HEK293 (cell line): ENCODE results near the gene EIF5A2.

ENCODE experiments used
- CTCF ChIA-PET: fragments of 350-600 bp; formaldehyde crosslinking; extraction: SDS; loops from one replicate; lab custom pipeline; 2021; ENCODE audit warnings: antibody characterized with exemption; lab: Yijun Ruan, JAX
- POLR2A ChIA-PET: fragments of 300-600 bp; formaldehyde crosslinking; extraction: SDS; loops from one replicate; lab custom pipeline; 2020; ENCODE audit warnings: antibody characterized with exemption, inconsistent platforms; lab: Yijun Ruan, JAX
- H3K27ac ChIP-seq: fragments of 200-500 bp; sonication (Bioruptor generic); 2 replicates; pipeline ENCODE4 v1.5.1; 2014; ENCODE audit warnings: low read depth, low read length, control low read depth, inconsistent platforms; ENCODE audit errors: extremely low read depth
- H3K36me3 ChIP-seq, 2 experiments: fragments of 200-500 bp in 1 of 2; sonication (Bioruptor generic) in 1 of 2; 1 replicate in 1 of 2; 2 replicates in 1 of 2; pipeline ENCODE4 v1.5.1; 2014 to 2017; ENCODE audit warnings: inconsistent platforms in 2 of 2, low read length in 2 of 2; ENCODE audit not compliant: control insufficient read depth in 2 of 2, insufficient read depth in 1 of 2
- H3K4me1 ChIP-seq: fragments of 200-500 bp; sonication (Bioruptor generic); 2 replicates; pipeline ENCODE4 v1.5.1; 2014; ENCODE audit warnings: mild to moderate bottlenecking, low read length, inconsistent platforms; ENCODE audit not compliant: control insufficient read depth, insufficient read depth
- H3K4me3 ChIP-seq: 2 replicates; pipeline ENCODE4 v1.5.1; 2011; ENCODE audit warnings: low read depth, mild to moderate bottlenecking, control low read depth, low read length, moderate library complexity
- H3K9me3 ChIP-seq: fragments of 200-500 bp; sonication (Bioruptor generic); 2 replicates; pipeline ENCODE4 v1.5.1; 2014; ENCODE audit warnings: low read depth, low read length, inconsistent platforms; ENCODE audit not compliant: control insufficient read depth, insufficient read depth
- BCL6B ChIP-seq: fragments of 450-650 bp; formaldehyde crosslinking; IDR thresholded peaks from 2 replicates; pipeline ENCODE4 v1.5.1; 2017; ENCODE audit warnings: missing biosample characterization, missing genetic modification characterization
- KLF1 ChIP-seq: fragments of 450-650 bp; formaldehyde crosslinking; IDR thresholded peaks from 2 replicates; pipeline ENCODE4 v1.5.1; 2016; ENCODE audit warnings: missing biosample characterization, missing genetic modification characterization
- KLF7 ChIP-seq: fragments of 450-650 bp; formaldehyde crosslinking; IDR thresholded peaks from 2 replicates; pipeline ENCODE4 v1.5.1; 2016; ENCODE audit warnings: missing biosample characterization, missing genetic modification characterization, borderline replicate concordance
- OVOL3 ChIP-seq: fragments of 450-650 bp; formaldehyde crosslinking; IDR thresholded peaks from 2 replicates; pipeline ENCODE4 v1.5.1; 2016; ENCODE audit warnings: missing biosample characterization, missing genetic modification characterization
- SP3 ChIP-seq: fragments of 450-650 bp; formaldehyde crosslinking; IDR thresholded peaks from 2 replicates; pipeline ENCODE4 v1.5.1; 2016; ENCODE audit warnings: missing biosample characterization, missing genetic modification characterization
- ZBTB26 ChIP-seq: fragments of 450-650 bp; formaldehyde crosslinking; optimal IDR thresholded peaks from 2 replicates; pipeline ENCODE3; 2016; ENCODE audit warnings: missing biosample characterization, mild to moderate bottlenecking, missing genetic modification characterization
- ZFHX2 ChIP-seq: fragments of 450-650 bp; formaldehyde crosslinking; conservative IDR thresholded peaks from 2 replicates; pipeline ENCODE4 v1.5.1; 2016; ENCODE audit warnings: missing biosample characterization, missing genetic modification characterization
- ZFP37 ChIP-seq: fragments of 450-650 bp; formaldehyde crosslinking; IDR thresholded peaks from 2 replicates; pipeline ENCODE4 v1.5.1; 2016; ENCODE audit warnings: missing biosample characterization, missing genetic modification characterization
- ZNF121 ChIP-seq: fragments of 450-650 bp; formaldehyde crosslinking; IDR thresholded peaks from 2 replicates; pipeline ENCODE4 v1.5.1; 2016; ENCODE audit warnings: missing biosample characterization, missing genetic modification characterization
- ZNF132 ChIP-seq: fragments of 450-650 bp; formaldehyde crosslinking; IDR thresholded peaks from 2 replicates; pipeline ENCODE4 v1.5.1; 2017; ENCODE audit warnings: missing biosample characterization, missing genetic modification characterization, borderline replicate concordance
- ZNF148 ChIP-seq: fragments of 450-650 bp; formaldehyde crosslinking; IDR thresholded peaks from 2 replicates; pipeline ENCODE4 v1.5.0; 2017; ENCODE audit warnings: missing biosample characterization, missing genetic modification characterization, borderline replicate concordance
- ZNF18 ChIP-seq: fragments of 450-650 bp; formaldehyde crosslinking; IDR thresholded peaks from 2 replicates; pipeline ENCODE4 v1.5.1; 2016; ENCODE audit warnings: missing biosample characterization, missing genetic modification characterization
- ZNF280C ChIP-seq: fragments of 450-650 bp; formaldehyde crosslinking; IDR thresholded peaks from 2 replicates; pipeline ENCODE4 v1.5.1; 2016; ENCODE audit warnings: missing biosample characterization, missing genetic modification characterization
- ZNF350 ChIP-seq: fragments of 450-650 bp; formaldehyde crosslinking; IDR thresholded peaks from 2 replicates; pipeline ENCODE4 v1.5.0; 2017; ENCODE audit warnings: missing biosample characterization, mild to moderate bottlenecking, missing genetic modification characterization
- ZNF529 ChIP-seq: fragments of 450-650 bp; formaldehyde crosslinking; IDR thresholded peaks from 2 replicates; pipeline ENCODE4 v1.5.1; 2017; ENCODE audit warnings: missing genetic modification characterization, missing biosample characterization; ENCODE audit not compliant: insufficient replicate concordance
- ZNF560 ChIP-seq: fragments of 450-650 bp; formaldehyde crosslinking; IDR thresholded peaks from 2 replicates; pipeline ENCODE4 v1.5.1; 2017; ENCODE audit warnings: missing biosample characterization, missing genetic modification characterization, borderline replicate concordance
- ZNF658 ChIP-seq: fragments of 450-650 bp; formaldehyde crosslinking; IDR thresholded peaks from 2 replicates; pipeline ENCODE4; 2016; ENCODE audit warnings: missing biosample characterization, missing genetic modification characterization
- ZNF830 ChIP-seq: fragments of 450-650 bp; IDR thresholded peaks from 2 replicates; pipeline ENCODE4 v1.5.0; 2018; ENCODE audit warnings: missing biosample characterization, missing genetic modification characterization, low read depth, mild to moderate bottlenecking, moderate library complexity

Gene EIF5A2

GRCh38 chr3:170907637-170908234, 701 bp downstream of the EIF5A2 start:
- Histone ChIP-seq H3K9me3 (no peaks in the 10 kb centered on the region), H3K4me3 (peak overlapping the region; percentile 79)
- POLR2A ChIA-PET = interaction anchor here (1.0 to 1.3 kb wide), 2 partner anchors 38 to 39 kb away, joined by 3 to 4 read pairs; partner anchors contain the start of gene RPL22L1
- no peak for TF ChIP-seq ZNF560 (tag by site-specific recombination)
- no peak for TF ChIP-seq ZNF830 (tag by site-specific recombination)
- TF ChIP-seq ZNF280C = no peak
- TF ChIP-seq KLF7 (tag by site-specific recombination) = no peak
- peak; percentile 81 for TF ChIP-seq ZNF121 (tag by site-specific recombination)
- no peak for TF ChIP-seq ZNF529 (tag by site-specific recombination)
- TF ChIP-seq ZNF132 = no peak
- no peak for TF ChIP-seq ZFP37 (tag by site-specific recombination)
- TF ChIP-seq BCL6B (tag by site-specific recombination) = no peak
- TF ChIP-seq, all 188 proteins: peak for 1
- Histone ChIP-seq H3K27ac (no peak overlapping the region; the same call in 1 of the 2 replicates), H3K4me1 (no peaks in the 10 kb centered on the region), H3K36me3 (peaks cover 0 to 4% of the 10 kb centered on the region in 2 experiments; a peak in 1 of 3 replicates)
- CTCF ChIA-PET = no interaction called here

GRCh38 chr3:170905862-170906261, 2.6 kb downstream of the EIF5A2 start:
- Histone ChIP-seq H3K36me3 (peaks cover 0 to 10% of the 10 kb centered on the region in 2 experiments; a peak in 1 of 3 replicates), H3K4me1 (no peaks in the 10 kb centered on the region), H3K9me3 (no peaks in the 10 kb centered on the region), H3K4me3 (no peak overlapping the region), H3K27ac (no peak overlapping the region)
- POLR2A ChIA-PET = no interaction called here
- CTCF ChIA-PET = no interaction called here
- TF ChIP-seq SP3 (no peak), KLF1 (tag by site-specific recombination) (no peak), ZNF350 (tag by site-specific recombination) (no peak), ZNF148 (tag by site-specific recombination) (no peak)

GRCh38 chr3:170903123-170903522, 5.3 kb downstream of the EIF5A2 start:
- H3K9me3 ChIP-seq = no peaks in the 10 kb centered on the region
- TF ChIP-seq ZFHX2 (tag by site-specific recombination) (no peak), ZNF658 (tag by site-specific recombination) (no peak), KLF7 (tag by site-specific recombination) (no peak), OVOL3 (tag by site-specific recombination) (no peak), ZBTB26 (tag by site-specific recombination) (no peak), BCL6B (tag by site-specific recombination) (no peak), ZNF132 (no peak), ZNF529 (tag by site-specific recombination) (no peak), ZNF18 (tag by site-specific recombination) (no peak)
- H3K36me3 ChIP-seq = peaks cover 0 to 10% of the 10 kb centered on the region in 2 experiments; a peak in 1 of 3 replicates
- H3K4me1 ChIP-seq = no peaks in the 10 kb centered on the region
- CTCF ChIA-PET = no interaction called here
- POLR2A ChIA-PET = no interaction called here
- H3K27ac ChIP-seq = no peak overlapping the region
- no peak overlapping the region for H3K4me3 ChIP-seq
